Endometrial microvascular endothelial cells (primary cell): Measurements from ENCODE around the gene PLBD2. TPM values are rescaled to one million over a fixed set of nuclear protein-coding genes. Genes with fewer than 3 reads are reported as not detected.

Source experiments
- in situ Hi-C: cut with HindIII; loops from 2 replicates; pipeline ENCODE4 v1.10.0; 2017; ENCODE audit warnings: low sequenced_read_pairs, low pct_unique_long_range_greater_than_20kb; ENCODE audit errors: inconsistent ontology term
- total RNA-seq: library from RNA; depleted of rRNA; stranded (reverse); fragments of >200 nt; gene quantifications from one replicate; pipeline ENCODE4 v1.2.3, GENCODE V29; 2015; ENCODE audit errors: inconsistent ontology term

PLBD2 gene
- total RNA-seq, 1 donor from 2014 or later = 53.3 TPM

DNA sequence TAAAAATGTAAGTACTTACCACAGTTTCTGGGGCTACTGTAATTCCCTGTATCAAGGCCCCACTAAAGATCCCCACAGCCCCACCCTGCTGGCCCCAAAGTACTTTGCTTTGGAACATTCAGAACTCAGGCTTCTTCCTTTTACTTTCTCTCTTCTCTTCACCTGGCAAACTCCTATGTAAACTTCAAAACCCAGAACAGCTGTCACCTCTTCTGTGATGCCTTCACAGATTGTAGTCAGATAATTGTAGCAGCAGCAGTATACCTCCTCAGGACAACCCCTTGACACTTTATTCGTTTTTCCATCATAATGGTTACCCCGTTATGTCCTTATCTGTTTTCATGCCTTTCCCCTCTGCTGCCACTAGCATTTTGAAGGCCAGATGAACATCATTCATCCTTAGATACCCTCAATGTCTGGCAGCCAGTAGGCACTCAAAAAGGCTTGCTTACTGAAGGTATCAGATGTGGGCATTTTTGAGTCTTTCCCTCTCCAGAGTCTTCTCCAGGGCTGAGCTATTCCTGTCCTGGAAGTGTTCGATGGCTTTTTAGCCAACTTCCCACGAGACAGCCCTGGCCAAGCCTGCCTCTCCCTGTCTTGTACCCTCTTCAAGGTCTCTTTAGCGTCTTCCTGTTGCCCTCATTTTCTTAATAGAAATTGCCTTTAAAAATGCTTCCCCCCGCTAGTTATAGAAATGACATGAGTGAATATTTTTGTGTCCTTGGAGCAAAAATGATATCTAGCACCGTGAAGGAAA, 7.4 kb downstream of the PLBD2 start:
- in situ Hi-C loops = no loop called here

- in situ Hi-C loops = no loop called here
Measured at GRCh38 chr12:113366827-113367226, 8.4 kb downstream of the PLBD2 start.

- in situ Hi-C loops = no loop called here
Measured at GRCh38 chr12:113368331-113368730, 9.9 kb downstream of the PLBD2 start.

- in situ Hi-C loops = no loop called here
Measured at GRCh38 chr12:113369391-113369985, 11.1 kb downstream of the PLBD2 start.

GRCh38 chr12:113370923-113371682, 12.7 kb downstream of the PLBD2 start:
- in situ Hi-C loops = no loop called here

- in situ Hi-C loops = no loop called here
Measured at GRCh38 chr12:113371808-113372207, 13.4 kb downstream of the PLBD2 start.

GRCh38 chr12:113372371-113372770, 14.0 kb downstream of the PLBD2 start:
- in situ Hi-C loops = no loop called here

GRCh38 chr12:113373440-113373839, 15.1 kb downstream of the PLBD2 start:
- in situ Hi-C loops = no loop called here

- in situ Hi-C loops = no loop called here
Measured at GRCh38 chr12:113373969-113374368, 15.6 kb downstream of the PLBD2 start.

DNA sequence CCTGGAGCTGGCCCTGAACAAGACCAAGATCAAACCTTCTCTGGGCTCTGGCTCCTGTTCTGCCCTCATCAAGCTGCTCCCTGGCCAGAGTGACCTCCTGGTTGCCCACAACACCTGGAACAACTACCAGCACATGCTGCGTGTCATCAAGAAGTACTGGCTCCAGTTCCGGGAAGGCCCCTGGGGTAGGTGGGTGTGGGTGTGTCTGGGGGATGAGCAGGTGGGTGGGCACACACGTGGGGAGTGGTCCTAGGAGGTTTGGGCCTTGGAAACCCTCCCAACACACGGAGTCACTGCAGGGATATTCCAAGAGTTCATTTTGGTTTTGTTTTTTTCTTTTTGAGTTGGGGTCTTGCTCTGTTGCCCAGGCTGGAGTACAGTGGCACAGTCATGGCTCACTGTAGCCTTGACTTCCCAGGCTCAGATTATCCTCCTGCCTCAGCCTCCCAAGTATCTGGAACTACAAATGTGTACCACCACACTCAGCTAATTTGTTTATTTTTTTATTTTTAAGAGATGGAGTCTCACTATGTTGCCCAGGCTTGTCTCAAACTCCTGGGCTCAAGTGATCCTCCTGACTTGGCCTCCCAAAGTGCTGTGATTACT, 16.5 kb downstream of the PLBD2 start:
- in situ Hi-C loops = no loop called here

- in situ Hi-C loops = no loop called here
Measured at GRCh38 chr12:113378291-113378690, 19.9 kb downstream of the PLBD2 start.

DNA sequence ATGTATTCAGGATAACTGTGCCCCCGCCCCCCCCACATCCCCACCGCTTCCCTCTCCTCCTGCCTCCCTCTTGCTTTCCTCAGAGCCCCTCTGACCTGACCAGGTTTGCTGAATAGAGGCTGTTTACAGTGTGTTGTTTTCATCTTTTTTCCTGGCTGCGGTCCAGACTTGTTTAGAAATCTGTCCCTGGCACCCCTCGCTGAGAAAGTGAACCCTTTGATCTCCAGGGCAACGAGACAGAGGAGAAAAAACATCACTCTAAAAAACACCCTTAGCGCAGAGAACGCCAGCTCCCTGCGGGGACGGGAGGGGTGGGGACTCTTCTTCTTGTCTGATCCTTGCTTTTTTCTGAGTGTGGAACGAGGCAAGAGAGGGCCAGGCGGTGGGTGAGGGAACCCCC, 22.8 kb downstream of the PLBD2 start:
- in situ Hi-C loops = no loop called here

GRCh38 chr12:113382206-113382605, 23.8 kb downstream of the PLBD2 start:
- in situ Hi-C loops = no loop called here

- in situ Hi-C loops = no loop called here
Measured at GRCh38 chr12:113384778-113385177, 26.4 kb downstream of the PLBD2 start.

DNA sequence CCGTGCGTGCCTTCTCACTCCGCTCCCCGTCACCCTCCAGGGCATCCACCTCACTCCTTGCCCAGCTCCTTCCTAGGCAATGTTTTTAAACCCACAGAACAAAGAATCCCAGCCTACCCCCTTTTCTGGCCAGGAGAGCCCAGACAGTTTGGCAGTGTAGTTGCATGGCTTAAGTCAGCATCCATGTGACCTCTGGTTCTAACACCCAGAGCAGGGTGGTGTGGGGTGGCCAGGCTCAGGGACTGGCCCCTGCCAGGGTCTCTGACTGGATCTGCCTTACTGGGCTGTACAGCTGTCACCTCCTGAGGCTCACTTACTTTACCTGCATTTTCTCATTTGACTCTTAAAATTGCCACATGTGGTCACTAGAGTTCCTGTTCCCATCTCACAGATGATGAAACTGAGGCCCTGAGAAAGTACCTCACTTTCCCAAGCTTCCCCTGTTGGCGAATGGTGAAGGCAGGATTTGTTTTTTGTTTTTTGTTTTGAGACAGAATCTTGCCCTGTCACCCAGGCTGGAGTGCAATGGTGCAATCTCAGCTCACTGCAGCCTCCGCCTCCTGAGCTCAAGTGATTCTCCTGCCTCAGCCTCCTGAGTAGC, 27.0 kb downstream of the PLBD2 start:
- in situ Hi-C loops = no loop called here

GRCh38 chr12:113386866-113387566, 28.6 kb downstream of the PLBD2 start:
- in situ Hi-C loops = no loop called here

GRCh38 chr12:113387631-113388030, 29.2 kb downstream of the PLBD2 start:
- in situ Hi-C loops = no loop called here

- in situ Hi-C loops = no loop called here
Measured at GRCh38 chr12:113388351-113388750, 30.0 kb downstream of the PLBD2 start.
